ENCODE data around the gene CTDNEP1.

Gene CTDNEP1

GRCh38 chr17:7226721-7227710, 24.5 kb downstream of the CTDNEP1 start:
- DNase-seq: no peak

- no peak for DNase-seq
Measured at GRCh38 chr17:7225711-7226331, 25.7 kb downstream of the CTDNEP1 start.

- DNase-seq: no peak
Measured at GRCh38 chr17:7224661-7225111, 26.8 kb downstream of the CTDNEP1 start.

- no peak for DNase-seq
Measured at GRCh38 chr17:7224110-7224509, 27.4 kb downstream of the CTDNEP1 start.

- DNase-seq: no peak
Measured at GRCh38 chr17:7223375-7223774, 28.2 kb downstream of the CTDNEP1 start.

- no peak for DNase-seq
Measured at GRCh38 chr17:7222972-7223292, 28.6 kb downstream of the CTDNEP1 start.

- no peak for DNase-seq
Measured at GRCh38 chr17:7222093-7222971, 29.2 kb downstream of the CTDNEP1 start.

- no peak for DNase-seq
Measured at GRCh38 chr17:7221278-7222092, 30.0 kb downstream of the CTDNEP1 start.

- DNase-seq: peak; percentile 79
Measured at GRCh38 chr17:7220593-7221277, 30.8 kb downstream of the CTDNEP1 start.

- DNase-seq: peak; percentile 89
Measured at GRCh38 chr17:7219812-7220592, 31.5 kb downstream of the CTDNEP1 start, which contains the start of the genes ACADVL and DLG4. Gene ACADVL (plus strand): TSS chr17:7219938. CDS start chr17:7219985, 47 bp downstream. Gene DLG4 (minus strand): TSS chr17:7219836.

- DNase-seq: no peak
Measured at GRCh38 chr17:7219229-7219811, 32.2 kb downstream of the CTDNEP1 start.

GRCh38 chr17:7218758-7219157, 32.8 kb downstream of the CTDNEP1 start:
- no peak for DNase-seq

GRCh38 chr17:7218166-7218565, 33.4 kb downstream of the CTDNEP1 start:
- no peak for DNase-seq

GRCh38 chr17:7217113-7217987, 34.2 kb downstream of the CTDNEP1 start:
- DNase-seq: no peak

GRCh38 chr17:7216242-7217112, 35.1 kb downstream of the CTDNEP1 start:
- no peak for DNase-seq

- DNase-seq: no peak
Measured at GRCh38 chr17:7215652-7216180, 35.8 kb downstream of the CTDNEP1 start.

GRCh38 chr17:7215136-7215638, 36.3 kb downstream of the CTDNEP1 start:
- no peak for DNase-seq

Data from activated CD4-positive, alpha-beta T cell treated with anti-CD3 and anti-CD28 coated beads, Interleukin-2, Interleukin-6, amounts not matched to agents 100 ng/mL and 50 ng/mL, durations not matched to agents 16 hours and 8 hours (primary cell).